ENCODE data around the gene FHOD1.

DNA sequence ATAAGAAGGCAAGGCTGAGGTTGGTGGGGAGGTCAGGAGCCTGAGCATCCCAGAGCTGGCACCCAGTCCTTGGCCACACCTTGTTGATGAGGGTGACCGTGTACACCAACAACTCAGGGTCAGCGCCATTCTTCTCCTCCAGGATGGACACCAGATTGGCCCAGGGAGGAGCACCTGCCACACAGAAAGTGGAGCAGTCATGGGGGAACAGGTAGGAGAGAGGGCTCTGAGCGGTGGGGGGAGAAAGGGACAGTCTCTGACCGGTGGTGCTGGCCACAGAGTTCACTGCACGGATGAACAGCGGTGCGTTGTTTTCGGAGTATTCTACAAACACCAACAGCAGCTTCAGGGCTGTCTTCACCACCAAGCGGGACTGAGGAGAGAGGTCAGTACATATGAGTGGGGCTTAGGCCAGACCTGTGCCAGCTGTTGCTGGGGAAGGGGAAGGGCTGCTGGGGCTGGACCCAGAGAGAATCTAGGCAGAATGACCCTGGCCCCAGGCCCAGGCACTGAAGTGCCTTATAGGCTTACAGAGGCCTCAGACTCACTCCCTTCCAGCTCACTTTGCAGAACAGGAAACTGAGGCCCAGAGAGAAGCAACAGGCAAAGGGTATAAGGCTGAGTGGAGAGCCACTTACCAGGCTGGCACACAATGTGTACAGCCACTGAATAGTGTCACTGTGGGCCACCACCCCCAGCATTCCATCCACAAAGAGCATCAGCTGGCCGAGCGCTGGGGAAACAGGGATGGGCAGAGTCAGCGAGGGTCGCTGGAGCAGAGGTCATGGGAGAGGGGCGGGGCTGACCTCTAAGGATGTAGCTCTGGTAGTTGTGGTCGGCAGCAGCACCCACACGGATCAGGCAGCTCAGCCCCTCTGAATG lies 9.6 kb downstream of the FHOD1 start:
- TF ChIP-seq, protein P1, sequence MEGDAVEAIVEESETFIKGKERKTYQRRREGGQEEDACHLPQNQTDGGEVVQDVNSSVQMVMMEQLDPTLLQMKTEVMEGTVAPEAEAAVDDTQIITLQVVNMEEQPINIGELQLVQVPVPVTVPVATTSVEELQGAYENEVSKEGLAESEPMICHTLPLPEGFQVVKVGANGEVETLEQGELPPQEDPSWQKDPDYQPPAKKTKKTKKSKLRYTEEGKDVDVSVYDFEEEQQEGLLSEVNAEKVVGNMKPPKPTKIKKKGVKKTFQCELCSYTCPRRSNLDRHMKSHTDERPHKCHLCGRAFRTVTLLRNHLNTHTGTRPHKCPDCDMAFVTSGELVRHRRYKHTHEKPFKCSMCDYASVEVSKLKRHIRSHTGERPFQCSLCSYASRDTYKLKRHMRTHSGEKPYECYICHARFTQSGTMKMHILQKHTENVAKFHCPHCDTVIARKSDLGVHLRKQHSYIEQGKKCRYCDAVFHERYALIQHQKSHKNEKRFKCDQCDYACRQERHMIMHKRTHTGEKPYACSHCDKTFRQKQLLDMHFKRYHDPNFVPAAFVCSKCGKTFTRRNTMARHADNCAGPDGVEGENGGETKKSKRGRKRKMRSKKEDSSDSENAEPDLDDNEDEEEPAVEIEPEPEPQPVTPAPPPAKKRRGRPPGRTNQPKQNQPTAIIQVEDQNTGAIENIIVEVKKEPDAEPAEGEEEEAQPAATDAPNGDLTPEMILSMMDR (conservative IDR thresholded peaks at IDR 0.05; ENCODE audit: low read depth, low read length): no peak
- no peak for TF ChIP-seq EZH2 (IDR thresholded peaks at IDR 0.05; ENCODE audit: borderline replicate concordance, low read depth, low read length, poor library complexity, severe bottlenecking)
